Karpas-422 (cell line): ENCODE data around the gene OXER1. TPM values are rescaled to one million over a fixed set of nuclear protein-coding genes. Genes with fewer than 3 reads are reported as not detected.

Source experiments
- DNase-seq: peaks from one replicate; pipeline ENCODE4 v3.0.0-alpha.2; 2015
- H2AFZ ChIP-seq: fragments of 200-600 bp; sonication (generic); 2 replicates; pipeline ENCODE4 v1.6.1; 2014; ENCODE audit warnings: antibody characterized with exemption, low read length, mixed read lengths
- H3K27ac ChIP-seq: fragments of 200-600 bp; sonication (generic); 2 replicates; pipeline ENCODE4 v1.5.1; 2014; ENCODE audit warnings: mild to moderate bottlenecking, low read length, moderate library complexity
- H3K27me3 ChIP-seq: fragments of 200-600 bp; sonication (generic); 2 replicates; pipeline ENCODE4 v1.6.1; 2014; ENCODE audit warnings: low read length, mixed read lengths
- H3K36me3 ChIP-seq: fragments of 200-600 bp; sonication (generic); 2 replicates; pipeline ENCODE4 v1.6.1; 2014; ENCODE audit warnings: low read length, mixed read lengths; ENCODE audit not compliant: insufficient read depth
- H3K4me1 ChIP-seq: fragments of 200-600 bp; sonication (generic); 2 replicates; pipeline ENCODE4 v1.6.1; 2014; ENCODE audit warnings: mild to moderate bottlenecking, low read length, mixed read lengths
- H3K4me2 ChIP-seq: fragments of 200-600 bp; sonication (generic); 2 replicates; pipeline ENCODE4 v1.6.1; 2014; ENCODE audit warnings: low read length, low read depth, mild to moderate bottlenecking; ENCODE audit not compliant: poor library complexity, severe bottlenecking
- H3K4me3 ChIP-seq: fragments of 200-600 bp; sonication (generic); 2 replicates; pipeline ENCODE4 v1.5.1; 2014; ENCODE audit warnings: mild to moderate bottlenecking, antibody characterized with exemption, low read length, mixed read lengths
- H3K79me2 ChIP-seq: fragments of 200-600 bp; sonication (generic); 2 replicates; pipeline ENCODE4 v1.6.1; 2014; ENCODE audit warnings: mild to moderate bottlenecking, low read length, mixed read lengths
- H3K9ac ChIP-seq: fragments of 200-600 bp; sonication (generic); 2 replicates; pipeline ENCODE4 v1.6.0; 2014; ENCODE audit warnings: low read length
- H3K9me2 ChIP-seq: fragments of 200-600 bp; sonication (generic), shearing (Covaris generic); replicated peaks from 2 replicates; pipeline ENCODE4 v1.6.0; 2014; ENCODE audit warnings: mild to moderate bottlenecking, low read length, moderate library complexity; ENCODE audit not compliant: insufficient read depth
- H3K9me3 ChIP-seq: fragments of 300-700, 200-600 bp; sonication (generic); 2 replicates; pipeline ENCODE4 v1.6.1; 2014; ENCODE audit warnings: low read length, mixed read lengths
- H4K20me1 ChIP-seq: fragments of 200-600 bp; sonication (generic); 2 replicates; pipeline ENCODE4 v1.6.1; 2014; ENCODE audit warnings: mild to moderate bottlenecking, antibody characterized with exemption, low read length, low read depth; ENCODE audit not compliant: insufficient read depth
- total RNA-seq: library from RNA; depleted of rRNA; stranded (reverse); fragments of >200 nt; shearing (Covaris generic); gene quantifications from 2 replicates; pipeline ENCODE4 v1.2.3, GENCODE V29; 2014; ENCODE audit warnings: low replicate concordance

The OXER1 gene
- total RNA-seq, 1 experiment from 2014 or later, result not detected

GRCh38 chr2:42792087-42792582 lies 28.2 kb upstream of the OXER1 start:
- H4K20me1 ChIP-seq, result no peaks in the 10 kb centered on the region
- no peaks in the 10 kb centered on the region for H3K79me2 ChIP-seq
- no peak overlapping the region for H3K4me3 ChIP-seq
- peaks cover 16% of the 10 kb centered on the region for H3K4me1 ChIP-seq
- no peak for DNase-seq
- H3K27me3 ChIP-seq, result no peaks in the 10 kb centered on the region
- H3K4me2 ChIP-seq, result no peak overlapping the region
- H3K9me3 ChIP-seq, result no peaks in the 10 kb centered on the region
- H3K9ac ChIP-seq, result no peak overlapping the region
- no peaks in the 10 kb centered on the region for H3K9me2 ChIP-seq
- no peak overlapping the region for H2AFZ ChIP-seq
- H3K27ac ChIP-seq, result no peak overlapping the region
- H3K36me3 ChIP-seq, result no peaks in the 10 kb centered on the region

- peaks cover 12% of the 10 kb centered on the region for H3K4me1 ChIP-seq
- DNase-seq, result no peak
- no peaks in the 10 kb centered on the region for H3K36me3 ChIP-seq
- no peaks in the 10 kb centered on the region for H3K27me3 ChIP-seq
- no peak overlapping the region for H2AFZ ChIP-seq
- no peak overlapping the region for H3K27ac ChIP-seq
- no peaks in the 10 kb centered on the region for H4K20me1 ChIP-seq
- H3K9me3 ChIP-seq, result no peaks in the 10 kb centered on the region
- H3K9ac ChIP-seq, result no peak overlapping the region
- no peaks in the 10 kb centered on the region for H3K9me2 ChIP-seq
- no peaks in the 10 kb centered on the region for H3K79me2 ChIP-seq
- no peak overlapping the region for H3K4me2 ChIP-seq
- no peak overlapping the region for H3K4me3 ChIP-seq
These were observed 27.7 kb upstream of the OXER1 start for GRCh38 chr2:42791606-42792005.

- Histone ChIP-seq H3K4me1 (no peaks in the 10 kb centered on the region), H2AFZ (no peak overlapping the region), H3K27me3 (no peaks in the 10 kb centered on the region), H3K36me3 (no peaks in the 10 kb centered on the region), H3K4me2 (no peak overlapping the region), H3K9me2 (no peaks in the 10 kb centered on the region), H4K20me1 (no peaks in the 10 kb centered on the region), H3K4me3 (no peak overlapping the region), H3K9ac (no peak overlapping the region), H3K27ac (no peak overlapping the region), H3K79me2 (no peaks in the 10 kb centered on the region), H3K9me3 (no peaks in the 10 kb centered on the region)
- no peak for DNase-seq
These were observed 25.8 kb upstream of the OXER1 start for GRCh38 chr2:42789751-42790150.

GRCh38 chr2:42788882-42789281 lies 24.9 kb upstream of the OXER1 start:
- H3K79me2 ChIP-seq, result no peaks in the 10 kb centered on the region
- H3K9ac ChIP-seq, result no peak overlapping the region
- no peak for DNase-seq
- no peaks in the 10 kb centered on the region for H3K36me3 ChIP-seq
- no peaks in the 10 kb centered on the region for H4K20me1 ChIP-seq
- H3K4me1 ChIP-seq, result no peaks in the 10 kb centered on the region
- no peaks in the 10 kb centered on the region for H3K27me3 ChIP-seq
- no peaks in the 10 kb centered on the region for H3K9me2 ChIP-seq
- no peaks in the 10 kb centered on the region for H3K9me3 ChIP-seq
- H3K4me2 ChIP-seq, result no peak overlapping the region
- H2AFZ ChIP-seq, result no peak overlapping the region
- no peak overlapping the region for H3K4me3 ChIP-seq
- H3K27ac ChIP-seq, result no peak overlapping the region

- H3K4me1 ChIP-seq, result no peaks in the 10 kb centered on the region
- no peaks in the 10 kb centered on the region for H4K20me1 ChIP-seq
- no peaks in the 10 kb centered on the region for H3K27me3 ChIP-seq
- no peak overlapping the region for H3K4me3 ChIP-seq
- no peak overlapping the region for H3K4me2 ChIP-seq
- H3K36me3 ChIP-seq, result no peaks in the 10 kb centered on the region
- H3K27ac ChIP-seq, result no peak overlapping the region
- no peaks in the 10 kb centered on the region for H3K9me2 ChIP-seq
- no peak overlapping the region for H2AFZ ChIP-seq
- H3K9me3 ChIP-seq, result no peaks in the 10 kb centered on the region
- H3K79me2 ChIP-seq, result no peaks in the 10 kb centered on the region
- H3K9ac ChIP-seq, result no peak overlapping the region
- DNase-seq, result no peak
These were observed 24.5 kb upstream of the OXER1 start for GRCh38 chr2:42788478-42788793.

- Histone ChIP-seq H3K79me2 (no peaks in the 10 kb centered on the region), H3K4me1 (no peaks in the 10 kb centered on the region), H3K27ac (no peak overlapping the region), H3K27me3 (no peaks in the 10 kb centered on the region), H3K4me3 (no peak overlapping the region), H3K9ac (no peak overlapping the region), H4K20me1 (no peaks in the 10 kb centered on the region), H2AFZ (no peak overlapping the region), H3K36me3 (no peaks in the 10 kb centered on the region), H3K9me2 (no peaks in the 10 kb centered on the region), H3K9me3 (no peaks in the 10 kb centered on the region), H3K4me2 (no peak overlapping the region)
- no peak for DNase-seq
These were observed 24.0 kb upstream of the OXER1 start for GRCh38 chr2:42787788-42788477.

GRCh38 chr2:42787424-42787787 lies 23.5 kb upstream of the OXER1 start:
- Histone ChIP-seq H3K36me3 (no peaks in the 10 kb centered on the region), H3K27ac (no peak overlapping the region), H3K9ac (no peak overlapping the region), H4K20me1 (no peaks in the 10 kb centered on the region), H3K79me2 (no peaks in the 10 kb centered on the region), H3K4me3 (no peak overlapping the region), H3K27me3 (no peaks in the 10 kb centered on the region), H2AFZ (no peak overlapping the region), H3K4me2 (no peak overlapping the region), H3K4me1 (no peaks in the 10 kb centered on the region), H3K9me3 (no peaks in the 10 kb centered on the region), H3K9me2 (no peaks in the 10 kb centered on the region)
- no peak for DNase-seq

- Histone ChIP-seq H3K9me2 (no peaks in the 10 kb centered on the region), H2AFZ (no peak overlapping the region), H4K20me1 (no peaks in the 10 kb centered on the region), H3K4me2 (no peak overlapping the region), H3K27me3 (no peaks in the 10 kb centered on the region), H3K4me3 (no peak overlapping the region), H3K9me3 (no peaks in the 10 kb centered on the region), H3K27ac (no peak overlapping the region), H3K9ac (no peak overlapping the region), H3K79me2 (no peaks in the 10 kb centered on the region), H3K36me3 (no peaks in the 10 kb centered on the region), H3K4me1 (no peaks in the 10 kb centered on the region)
- no peak for DNase-seq
These were observed 22.8 kb upstream of the OXER1 start for GRCh38 chr2:42786561-42787345.
